ENCODE data around the gene RNF220.

Gene RNF220

GRCh38 chr1:44546403-44547053, 141.5 kb downstream of the RNF220 start:
- Histone ChIP-seq H3K9me3 (ENCODE audit: control insufficient read depth, insufficient read depth, low read depth, low read length) (no peaks in the 10 kb centered on the region), H3K36me3 (ENCODE audit: control insufficient read depth in 2 of 2, insufficient read depth in 1 of 2, low read length in 2 of 2) (no peaks in the 10 kb centered on the region), H3K4me1 (ENCODE audit: control insufficient read depth, insufficient read depth, low read length) (no peaks in the 10 kb centered on the region), H3K4me3 (ENCODE audit: low read depth, low read length) (no peak overlapping the region), H3K27ac (ENCODE audit: extremely low read depth, low read depth, low read length) (no peak overlapping the region)
- POLR2A ChIA-PET, result interaction anchor here (0.6 kb wide), 1 partner anchor 196 kb away, joined by 3 read pairs; no protein-coding TSS in a partner anchor
- no peak for TF ChIP-seq ZNF473 (tag by site-specific recombination; IDR thresholded peaks at IDR 0.05)
- peak; percentile 85 for TF ChIP-seq FEZF1 (tag by site-specific recombination; IDR thresholded peaks at IDR 0.05)
- peak; percentile 46; the same call in 1 of the 2 replicates for TF ChIP-seq MZF1 (tag by site-specific recombination; IDR thresholded peaks at IDR 0.05; ENCODE audit: borderline replicate concordance)
- 0 out of 2 replicates have a peak, but pooled peaks have one; percentile 7 for TF ChIP-seq OSR2 (tag by site-specific recombination; IDR thresholded peaks at IDR 0.05)
- CTCF ChIA-PET, result interaction anchor here (0.9 to 1.4 kb wide), 2 partner anchors 26 to 48 kb away, joined by 3 read pairs; no protein-coding TSS in a partner anchor

GRCh38 chr1:44547361-44547760, 142.3 kb downstream of the RNF220 start:
- no peak overlapping the region for H3K27ac ChIP-seq (ENCODE audit: extremely low read depth, low read depth, low read length)
- H3K36me3 ChIP-seq (ENCODE audit: control insufficient read depth in 2 of 2, insufficient read depth in 1 of 2, low read length in 2 of 2), result no peaks in the 10 kb centered on the region
- TF ChIP-seq ZNF561 (tag by site-specific recombination; IDR thresholded peaks at IDR 0.05; ENCODE audit: borderline replicate concordance) (no peak), ZNF366 (tag by site-specific recombination; conservative IDR thresholded peaks at IDR 0.05) (no peak), HIC1 (tag by site-specific recombination; IDR thresholded peaks at IDR 0.05) (no peak), ZFHX2 (tag by site-specific recombination; conservative IDR thresholded peaks at IDR 0.05) (no peak), ZNF302 (tag by site-specific recombination; IDR thresholded peaks at IDR 0.05; ENCODE audit: low read depth) (no peak), ZNF426 (tag by site-specific recombination; IDR thresholded peaks at IDR 0.05) (no peak), SCRT2 (tag by site-specific recombination; IDR thresholded peaks at IDR 0.05) (no peak), PRDM2 (tag by site-specific recombination; IDR thresholded peaks at IDR 0.05; ENCODE audit: borderline replicate concordance) (no peak), ZSCAN5A (tag by site-specific recombination; IDR thresholded peaks at IDR 0.05) (no peak), MEIS1 (CRISPR knock-in tag; IDR thresholded peaks at IDR 0.05; ENCODE audit: borderline replicate concordance) (no peak), ZFP3 (tag by site-specific recombination; IDR thresholded peaks at IDR 0.05; ENCODE audit: low read depth) (no peak), SETDB1 (IDR thresholded peaks at IDR 0.05; ENCODE audit: insufficient read length, low read length) (no peak), ZNF76 (tag by site-specific recombination; IDR thresholded peaks at IDR 0.05; ENCODE audit: borderline replicate concordance, low read depth) (no peak), ZNF747 (tag by site-specific recombination; IDR thresholded peaks at IDR 0.05) (no peak), CTCF (tag by site-specific recombination; IDR thresholded peaks at IDR 0.05) (no peak), YY1 (tag by site-specific recombination; IDR thresholded peaks at IDR 0.05) (no peak), ZNF416 (tag by site-specific recombination; IDR thresholded peaks at IDR 0.05) (no peak)
- POLR2A ChIA-PET, result interaction anchor here (0.6 kb wide), 1 partner anchor 10 kb away, joined by 3 read pairs; no protein-coding TSS in a partner anchor
- CTCF ChIA-PET, result interaction anchor here (0.5 to 1.4 kb wide), 6 partner anchors 14 to 411 kb away, joined by 3 to 5 read pairs (median 3); no protein-coding TSS in a partner anchor
- H3K4me1 ChIP-seq (ENCODE audit: control insufficient read depth, insufficient read depth, low read length), result no peaks in the 10 kb centered on the region
- H3K9me3 ChIP-seq (ENCODE audit: control insufficient read depth, insufficient read depth, low read depth, low read length), result no peaks in the 10 kb centered on the region
- no peak overlapping the region for H3K4me3 ChIP-seq (ENCODE audit: low read depth, low read length)
